ENCODE data around the gene ARL14EPL. TPM values are rescaled to one million over a fixed set of nuclear protein-coding genes. Genes with fewer than 3 reads are reported as not detected.

ARL14EPL gene
- total and polyA plus RNA-seq, 11 donors, result not detected

DNA sequence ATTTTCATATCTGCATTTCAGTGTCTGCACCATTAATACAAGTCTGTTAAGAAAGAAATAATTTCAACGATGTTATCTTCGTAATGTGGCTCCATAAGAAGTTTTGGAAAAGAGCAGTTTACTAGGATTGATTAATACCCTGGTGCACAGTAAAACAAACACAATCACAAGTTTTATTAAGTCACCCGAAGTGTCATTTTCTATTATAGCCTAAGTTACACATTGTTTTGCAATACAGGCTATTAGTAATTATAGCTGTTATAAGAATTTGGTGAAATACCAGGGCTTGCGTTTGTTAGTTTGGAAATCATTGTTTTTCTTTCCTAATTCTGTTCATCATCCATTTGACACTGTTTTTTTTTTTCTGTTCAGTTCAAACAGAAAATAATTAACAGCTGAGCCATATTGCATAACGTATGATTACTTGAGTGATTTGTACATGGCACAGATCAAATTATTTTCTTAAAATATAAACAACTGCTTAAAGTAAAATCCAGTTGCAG is 39.4 kb upstream of the ARL14EPL start:
- DNase-seq (no peak), ATAC-seq (no peak)
- 69 to 86% (median 84%) methylated on average over 5 of the region's 5 CpGs for WGBS, 4 donors
- intact Hi-C loops (cut with DNase I), result no loop called here
- H3K9me3 ChIP-seq, result no peaks in the 10 kb centered on the region
- TF ChIP-seq POLR2A (IDR thresholded peaks at IDR 0.05), result no peak
- TF ChIP-seq, protein P1, sequence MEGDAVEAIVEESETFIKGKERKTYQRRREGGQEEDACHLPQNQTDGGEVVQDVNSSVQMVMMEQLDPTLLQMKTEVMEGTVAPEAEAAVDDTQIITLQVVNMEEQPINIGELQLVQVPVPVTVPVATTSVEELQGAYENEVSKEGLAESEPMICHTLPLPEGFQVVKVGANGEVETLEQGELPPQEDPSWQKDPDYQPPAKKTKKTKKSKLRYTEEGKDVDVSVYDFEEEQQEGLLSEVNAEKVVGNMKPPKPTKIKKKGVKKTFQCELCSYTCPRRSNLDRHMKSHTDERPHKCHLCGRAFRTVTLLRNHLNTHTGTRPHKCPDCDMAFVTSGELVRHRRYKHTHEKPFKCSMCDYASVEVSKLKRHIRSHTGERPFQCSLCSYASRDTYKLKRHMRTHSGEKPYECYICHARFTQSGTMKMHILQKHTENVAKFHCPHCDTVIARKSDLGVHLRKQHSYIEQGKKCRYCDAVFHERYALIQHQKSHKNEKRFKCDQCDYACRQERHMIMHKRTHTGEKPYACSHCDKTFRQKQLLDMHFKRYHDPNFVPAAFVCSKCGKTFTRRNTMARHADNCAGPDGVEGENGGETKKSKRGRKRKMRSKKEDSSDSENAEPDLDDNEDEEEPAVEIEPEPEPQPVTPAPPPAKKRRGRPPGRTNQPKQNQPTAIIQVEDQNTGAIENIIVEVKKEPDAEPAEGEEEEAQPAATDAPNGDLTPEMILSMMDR (IDR thresholded peaks at IDR 0.05), result no peak
- H3K27me3 ChIP-seq, result no peaks in the 10 kb centered on the region
- H3K27ac ChIP-seq, result no peak overlapping the region
- no peaks in the 10 kb centered on the region for H3K4me1 ChIP-seq
- H3K4me3 ChIP-seq, result no peak overlapping the region
- no peaks in the 10 kb centered on the region for H3K36me3 ChIP-seq

DNA sequence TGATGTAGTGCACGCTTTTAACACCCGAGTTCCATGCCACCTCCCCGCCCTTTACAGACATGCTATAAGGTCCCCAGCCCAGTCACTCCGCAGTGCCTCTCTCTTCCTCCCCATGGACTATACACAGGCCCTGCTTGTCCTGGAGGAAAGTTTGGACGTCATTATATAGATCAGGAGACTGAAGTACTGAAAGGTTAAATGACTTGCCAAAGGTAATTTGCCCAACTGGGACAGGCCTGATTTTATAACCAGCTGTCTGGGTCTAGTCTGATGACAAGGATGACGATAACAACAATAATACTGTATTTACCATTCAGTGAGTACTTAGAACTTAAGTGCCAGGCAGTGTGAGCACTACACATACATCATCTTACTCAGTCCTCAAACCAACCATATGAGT is 36.9 kb upstream of the ARL14EPL start:
- Histone ChIP-seq H3K9me3 (no peaks in the 10 kb centered on the region), H3K27ac (no peak overlapping the region), H3K27me3 (no peaks in the 10 kb centered on the region), H3K4me1 (no peaks in the 10 kb centered on the region), H3K4me3 (no peak overlapping the region), H3K36me3 (no peaks in the 10 kb centered on the region)
- DNase-seq (no peak), ATAC-seq (no peak)
- intact Hi-C loops (cut with DNase I), result no loop called here
- TF ChIP-seq, protein P1 (IDR thresholded peaks at IDR 0.05), result no peak
- no peak for TF ChIP-seq POLR2A (IDR thresholded peaks at IDR 0.05)
- 82 to 88% (median 86%) methylated on average over 6 of the region's 6 CpGs for WGBS, 4 donors

DNA sequence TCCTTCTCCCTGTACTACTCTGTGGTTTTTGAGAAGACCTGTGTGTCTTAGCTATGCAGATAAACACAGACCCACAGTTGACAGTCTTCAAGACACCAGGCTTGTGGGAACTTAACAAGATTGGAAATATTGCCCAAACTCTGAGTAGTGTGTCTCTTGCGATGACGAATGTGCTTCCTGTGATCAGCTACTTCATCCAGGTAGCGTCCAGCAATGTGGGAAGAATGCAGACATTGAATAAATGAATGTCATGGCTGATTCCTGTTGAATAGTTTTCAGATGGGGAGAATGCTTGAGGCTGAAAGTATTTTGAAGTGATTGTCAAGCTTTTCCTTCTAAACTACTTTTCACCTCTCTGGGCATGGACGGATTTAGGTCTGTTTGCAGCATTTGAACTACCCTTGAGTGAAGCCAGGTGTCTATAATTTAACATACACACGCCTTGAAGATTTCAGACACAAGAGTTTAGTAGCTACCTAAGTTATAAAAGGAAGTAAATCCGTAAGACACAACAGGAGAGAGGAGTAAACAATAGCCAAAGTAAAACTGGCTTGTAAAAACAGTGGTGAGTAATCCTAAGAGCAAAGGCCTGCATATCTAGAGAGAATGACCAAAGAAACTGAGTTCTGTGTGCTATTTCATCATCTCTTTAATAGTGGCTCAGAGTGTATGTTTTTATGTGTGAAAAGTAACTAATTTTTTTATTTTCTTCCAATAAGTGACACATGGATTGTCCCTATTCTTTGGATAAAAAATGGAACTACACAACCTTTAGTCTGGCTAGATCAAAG is 30.0 kb upstream of the ARL14EPL start:
- Histone ChIP-seq H3K9me3 (no peaks in the 10 kb centered on the region), H3K4me3 (no peak overlapping the region), H3K4me1 (no peaks in the 10 kb centered on the region), H3K36me3 (no peaks in the 10 kb centered on the region), H3K27me3 (no peaks in the 10 kb centered on the region), H3K27ac (no peak overlapping the region)
- TF ChIP-seq, protein P1 (IDR thresholded peaks at IDR 0.05), result no peak
- no peak for TF ChIP-seq POLR2A (IDR thresholded peaks at IDR 0.05)
- 83 to 87% (median 84%) methylated on average over 6 of the region's 6 CpGs for WGBS, 4 donors
- no peak for DNase-seq
- intact Hi-C loops (cut with DNase I), result no loop called here
- no peak for ATAC-seq

DNA sequence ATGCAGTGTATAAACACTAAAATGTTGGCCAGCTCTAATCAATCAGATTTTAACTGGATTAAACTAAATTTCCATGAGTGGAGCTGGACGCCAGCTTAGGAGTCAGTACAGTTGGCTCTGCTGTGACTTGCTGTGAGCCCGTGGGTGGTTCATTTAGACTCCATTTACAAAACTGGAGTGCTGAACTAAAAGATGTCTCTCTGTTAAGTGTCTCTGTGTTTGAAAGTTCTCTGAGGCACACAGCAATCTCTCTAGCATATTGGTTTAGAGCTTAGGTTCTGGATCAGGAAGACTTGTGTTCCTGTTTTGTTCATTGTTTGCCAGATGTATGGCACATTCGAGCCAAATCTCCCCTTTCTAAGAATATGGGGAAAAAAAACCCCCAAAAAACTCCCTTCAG is 28.0 kb upstream of the ARL14EPL start:
- Histone ChIP-seq H3K9me3 (no peaks in the 10 kb centered on the region), H3K27ac (no peak overlapping the region), H3K4me3 (no peak overlapping the region), H3K4me1 (no peaks in the 10 kb centered on the region), H3K27me3 (no peaks in the 10 kb centered on the region), H3K36me3 (no peaks in the 10 kb centered on the region)
- WGBS, 4 donors, result 73 to 88% (median 79%) methylated on average over 3 of the region's 3 CpGs
- intact Hi-C loops (cut with DNase I), result no loop called here
- DNase-seq (no peak), ATAC-seq (no peak)
- TF ChIP-seq, protein P1 (IDR thresholded peaks at IDR 0.05), result no peak
- no peak for TF ChIP-seq POLR2A (IDR thresholded peaks at IDR 0.05)

Data from heart left ventricle (tissue), 16 donors.